Gastrocnemius medialis (tissue), 4 donors: ENCODE data around the gene CHCHD10.

Experiments used
- POLR2A ChIP-seq, 2 donors: fragments of 450-650 bp; IDR thresholded peaks; one replicate each; pipeline ENCODE4 v1.6.1; 2017; ENCODE audit warnings: antibody characterized with exemption in 2 of 2, mild to moderate bottlenecking in 2 of 2, moderate library complexity in 2 of 2
- TF ChIP-seq, protein P1 (sequence below), 5 experiments: fragments of 450-650 bp in 3 of 5; fragments of 200-600 bp in 2 of 5; sonication (generic) in 2 of 5; IDR thresholded peaks in 4 of 5; conservative IDR thresholded peaks in 1 of 5; 1 replicate in 4 of 5; 2 replicates in 1 of 5; pipeline ENCODE4 v1.5.1; 2016 to 2019; ENCODE audit warnings: antibody characterized with exemption in 5 of 5, mild to moderate bottlenecking in 3 of 5, moderate library complexity in 3 of 5

DNA sequence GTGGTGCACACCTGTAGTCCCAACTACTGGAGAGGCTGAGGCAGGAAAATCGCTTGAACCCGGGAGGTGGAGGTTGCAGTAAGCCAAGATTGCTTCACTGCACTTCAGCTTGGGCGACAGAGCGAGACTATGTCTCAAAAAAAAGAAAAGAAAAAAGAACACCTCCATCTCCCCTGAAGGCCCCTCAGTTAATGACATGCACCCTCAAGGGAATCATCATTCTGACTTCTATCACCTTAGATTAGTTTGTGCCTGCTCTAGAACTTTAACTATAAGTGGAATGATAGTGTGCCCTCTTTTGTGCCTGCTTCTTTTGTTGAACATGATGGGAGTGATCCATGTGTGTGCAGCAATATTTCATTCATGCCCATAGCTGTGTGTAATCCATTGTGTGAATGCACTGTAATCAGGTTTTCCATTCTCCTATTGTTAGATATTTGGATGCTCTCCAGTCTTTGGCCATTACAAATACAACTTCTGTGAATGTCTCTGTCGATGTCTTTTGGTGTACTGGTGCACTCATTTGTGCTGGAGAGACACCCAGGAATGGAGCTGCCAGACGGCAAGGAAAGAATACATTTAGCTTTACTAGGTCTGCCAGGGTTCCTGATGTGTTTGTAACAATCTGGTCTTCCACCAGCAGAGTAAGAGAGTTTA, 12.7 kb downstream of the CHCHD10 start:
- TF ChIP-seq, protein P1, sequence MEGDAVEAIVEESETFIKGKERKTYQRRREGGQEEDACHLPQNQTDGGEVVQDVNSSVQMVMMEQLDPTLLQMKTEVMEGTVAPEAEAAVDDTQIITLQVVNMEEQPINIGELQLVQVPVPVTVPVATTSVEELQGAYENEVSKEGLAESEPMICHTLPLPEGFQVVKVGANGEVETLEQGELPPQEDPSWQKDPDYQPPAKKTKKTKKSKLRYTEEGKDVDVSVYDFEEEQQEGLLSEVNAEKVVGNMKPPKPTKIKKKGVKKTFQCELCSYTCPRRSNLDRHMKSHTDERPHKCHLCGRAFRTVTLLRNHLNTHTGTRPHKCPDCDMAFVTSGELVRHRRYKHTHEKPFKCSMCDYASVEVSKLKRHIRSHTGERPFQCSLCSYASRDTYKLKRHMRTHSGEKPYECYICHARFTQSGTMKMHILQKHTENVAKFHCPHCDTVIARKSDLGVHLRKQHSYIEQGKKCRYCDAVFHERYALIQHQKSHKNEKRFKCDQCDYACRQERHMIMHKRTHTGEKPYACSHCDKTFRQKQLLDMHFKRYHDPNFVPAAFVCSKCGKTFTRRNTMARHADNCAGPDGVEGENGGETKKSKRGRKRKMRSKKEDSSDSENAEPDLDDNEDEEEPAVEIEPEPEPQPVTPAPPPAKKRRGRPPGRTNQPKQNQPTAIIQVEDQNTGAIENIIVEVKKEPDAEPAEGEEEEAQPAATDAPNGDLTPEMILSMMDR (IDR thresholded peaks at IDR 0.05 in 4 of 5, conservative IDR thresholded peaks at IDR 0.05 in 1 of 5), result no peak
- no peak for TF ChIP-seq POLR2A (IDR thresholded peaks at IDR 0.05)
